ENCODE results near the gene LECT2. TPM values are rescaled to one million over a fixed set of nuclear protein-coding genes. Genes with fewer than 3 reads are reported as not detected.

Gene LECT2
- not detected in 2 replicates for polyA plus RNA-seq (2014; cell fraction: cytosol; rRNA removed)
- not detected in 2 replicates for polyA plus RNA-seq (2014; cell fraction: nucleus; rRNA removed)

DNA sequence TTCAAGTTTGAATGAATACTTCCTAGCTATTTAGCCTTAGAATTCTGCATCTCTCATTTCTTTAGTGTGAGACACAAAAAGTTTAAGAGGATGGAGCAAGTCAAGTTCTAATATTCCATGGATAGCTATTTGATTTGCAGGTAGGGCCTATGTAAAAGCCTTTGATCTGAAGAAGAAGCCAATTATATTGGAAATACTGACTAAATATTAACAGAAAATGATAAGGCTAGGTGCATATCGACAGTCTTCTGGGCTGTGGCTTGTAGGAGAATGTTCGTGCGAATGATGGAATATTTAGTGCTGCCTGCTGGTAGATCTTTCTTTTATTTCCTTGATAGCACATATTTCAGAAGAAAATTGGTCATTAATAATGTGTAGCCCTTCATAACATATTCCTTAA lies at the start of gene LECT2:
LECT2 (minus strand) TSS at position 85 of the 400 bp plus-strand sequence. CDS start 150 bp downstream, outside the sequence.
- no peak for DNase-seq (ENCODE audit: low spot score)

DNA sequence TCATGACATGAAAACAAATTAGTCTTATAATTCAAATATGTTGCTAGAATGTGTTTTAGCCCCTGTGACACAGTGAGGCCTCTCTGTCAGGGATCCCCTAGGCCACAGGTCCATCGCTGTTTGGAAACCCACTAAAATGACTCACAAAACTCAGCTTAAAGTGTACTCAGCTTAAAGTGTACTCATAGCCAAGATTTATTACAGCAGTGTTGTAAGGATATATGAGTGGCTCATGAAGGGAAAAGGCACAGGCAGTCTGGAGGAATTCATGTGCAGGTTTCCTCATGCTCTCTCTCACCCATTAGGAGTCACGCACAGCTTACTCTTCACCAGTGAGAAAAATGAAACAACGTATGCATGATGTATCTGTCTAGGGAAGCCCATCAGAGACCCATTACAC lies 49.7 kb upstream of the LECT2 start:
- no peak for DNase-seq (ENCODE audit: low spot score)

DNA sequence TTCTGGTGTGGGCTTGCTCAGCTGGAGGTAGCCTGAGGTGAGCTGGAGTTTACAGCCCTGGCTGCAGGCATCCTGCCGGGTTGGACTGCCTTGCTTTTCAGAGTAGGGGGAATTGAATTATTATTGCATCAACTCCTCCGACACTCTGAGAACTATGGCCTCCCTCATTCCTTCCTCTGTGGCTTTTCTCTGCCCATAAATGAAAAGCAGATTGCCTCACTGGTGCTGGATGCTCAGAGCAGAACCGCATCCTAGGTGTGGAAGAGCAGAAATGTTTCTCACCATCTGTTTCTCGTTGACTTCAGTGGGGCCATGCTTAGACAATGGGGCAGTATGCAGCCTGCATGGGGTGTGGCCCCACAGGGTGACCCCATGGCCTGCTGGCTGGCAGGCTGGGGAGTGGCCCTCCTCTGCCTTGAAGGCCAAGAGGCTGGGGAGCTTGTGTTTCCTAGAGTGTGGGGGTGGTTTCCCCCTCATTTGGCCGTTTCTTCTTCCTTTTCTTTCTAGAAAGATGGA lies 46.7 kb upstream of the LECT2 start:
- DNase-seq (ENCODE audit: low spot score), result no peak

DNA sequence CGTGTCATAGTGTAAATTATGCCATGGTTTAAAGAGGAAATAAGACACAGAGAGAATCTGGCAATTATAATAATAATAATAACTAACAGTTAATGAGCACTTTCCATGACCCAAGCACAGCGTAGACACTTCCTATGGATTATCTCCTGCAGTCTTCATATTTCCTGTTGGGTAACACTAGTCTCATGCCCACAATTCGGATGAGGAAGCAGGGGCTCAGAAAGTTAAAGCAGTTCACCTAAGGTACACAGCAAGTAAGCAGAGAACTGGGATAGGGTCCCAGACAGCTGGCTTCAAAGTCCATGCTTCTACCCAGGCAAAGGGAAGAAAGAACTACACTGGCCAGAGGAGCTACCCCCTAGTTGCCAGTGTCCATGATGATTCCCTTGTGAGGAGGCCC lies 46.1 kb upstream of the LECT2 start:
- DNase-seq (ENCODE audit: low spot score), result no peak

DNA sequence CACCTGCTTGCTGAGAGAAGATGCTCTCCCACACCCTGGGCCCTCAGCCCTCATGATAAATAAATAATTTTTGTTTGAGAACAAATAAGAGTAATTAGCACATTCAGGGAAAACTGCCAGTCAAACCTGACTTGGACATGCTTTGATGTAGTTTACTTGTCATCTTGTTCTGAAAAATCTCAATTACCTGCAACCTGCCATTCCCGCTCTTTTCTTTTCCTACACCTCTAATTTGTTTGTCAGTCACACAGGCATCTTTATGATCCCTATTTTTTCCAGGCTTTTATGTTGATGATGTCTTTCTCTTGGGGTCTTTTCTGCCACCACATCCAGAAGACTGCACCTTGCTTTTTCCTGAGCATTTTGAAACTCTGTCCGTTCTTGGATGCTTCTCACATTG lies 45.4 kb upstream of the LECT2 start:
- DNase-seq (ENCODE audit: low spot score), result no peak

DNA sequence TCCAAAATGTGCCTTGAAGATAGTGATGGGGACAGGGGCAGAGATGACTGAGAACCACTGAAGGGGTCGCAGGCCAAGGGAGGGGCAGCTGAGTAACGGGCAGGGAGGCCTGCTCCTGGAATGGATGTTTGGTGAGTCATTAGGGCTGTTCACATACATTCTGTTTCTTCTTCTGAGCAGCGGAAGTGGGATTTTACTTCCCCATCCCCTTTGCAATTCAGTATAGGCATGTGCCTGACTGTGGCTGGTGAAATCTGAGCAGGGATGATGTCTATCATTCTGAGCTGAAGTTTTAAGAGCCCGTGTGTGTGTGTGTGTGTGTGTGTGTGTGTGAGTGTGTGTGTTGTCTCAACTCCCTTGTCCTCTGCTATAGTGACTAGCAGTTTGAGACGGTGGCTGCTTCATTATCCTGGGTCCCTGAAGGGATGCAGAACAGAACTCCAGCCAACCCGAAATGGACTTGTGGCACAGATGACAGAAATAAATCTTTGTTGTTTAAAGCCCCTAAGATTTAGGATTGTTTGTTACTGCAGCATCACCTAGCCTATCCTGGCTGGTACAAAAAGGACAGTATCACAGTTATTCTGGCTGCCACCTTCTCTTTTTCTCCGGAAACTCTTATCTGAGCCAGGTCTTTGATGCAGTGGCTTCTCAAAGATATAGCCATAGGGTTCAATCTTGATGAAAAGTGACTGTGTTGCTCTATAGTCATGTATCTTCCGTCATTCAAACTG lies 44.8 kb upstream of the LECT2 start:
- no peak for DNase-seq (ENCODE audit: low spot score)

DNA sequence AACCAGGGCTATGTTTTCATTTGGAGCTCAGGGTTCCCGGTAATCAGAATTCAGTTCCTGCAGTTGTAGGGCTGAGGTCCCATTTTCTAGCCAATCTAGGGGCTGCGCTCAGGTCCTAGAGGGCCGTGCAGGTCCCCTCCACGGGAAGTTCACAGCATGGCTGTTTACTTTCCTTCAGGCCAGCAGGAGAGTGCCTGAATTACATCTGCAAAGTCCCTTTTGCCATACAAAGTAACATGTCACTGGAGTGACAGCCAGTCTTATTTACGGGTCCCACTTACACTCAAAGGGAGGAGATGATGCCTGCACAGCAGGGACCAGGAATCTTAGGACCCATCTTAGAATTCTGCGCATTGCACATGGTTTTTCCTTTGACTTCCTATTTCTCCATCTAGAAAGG lies 44.1 kb upstream of the LECT2 start:
- no peak for DNase-seq (ENCODE audit: low spot score)

DNA sequence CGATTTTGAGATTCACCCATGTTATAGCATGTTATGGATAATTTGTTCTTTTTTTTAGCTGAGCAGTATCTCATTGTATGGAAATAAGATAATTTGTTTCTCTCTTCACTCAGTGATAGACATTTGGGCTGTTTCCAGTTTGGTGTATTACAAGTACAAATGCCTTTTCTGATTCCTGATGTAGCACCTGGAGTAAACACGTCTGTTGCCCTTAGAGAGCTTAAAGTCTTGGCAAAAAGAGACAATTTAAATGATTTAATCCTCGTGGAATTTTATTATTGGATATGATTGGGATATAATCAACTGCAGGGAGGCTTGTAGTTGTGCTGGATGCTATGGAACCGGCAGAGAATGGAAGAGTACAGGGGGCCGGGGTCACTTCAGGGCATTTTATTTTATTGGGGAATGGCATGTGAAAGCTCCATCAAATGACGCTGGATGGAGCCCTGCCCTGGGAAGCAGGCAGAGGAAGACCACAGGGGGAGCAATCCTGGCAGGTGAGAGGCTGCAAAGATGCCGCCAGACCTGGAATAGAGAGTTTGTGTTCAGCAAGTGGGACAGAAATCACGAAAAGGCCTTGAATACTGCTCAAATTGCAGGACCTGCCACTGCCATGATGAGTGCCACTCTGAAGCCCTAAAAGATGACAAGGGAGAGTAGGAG lies 43.0 kb upstream of the LECT2 start:
- DNase-seq (ENCODE audit: low spot score), result no peak

DNA sequence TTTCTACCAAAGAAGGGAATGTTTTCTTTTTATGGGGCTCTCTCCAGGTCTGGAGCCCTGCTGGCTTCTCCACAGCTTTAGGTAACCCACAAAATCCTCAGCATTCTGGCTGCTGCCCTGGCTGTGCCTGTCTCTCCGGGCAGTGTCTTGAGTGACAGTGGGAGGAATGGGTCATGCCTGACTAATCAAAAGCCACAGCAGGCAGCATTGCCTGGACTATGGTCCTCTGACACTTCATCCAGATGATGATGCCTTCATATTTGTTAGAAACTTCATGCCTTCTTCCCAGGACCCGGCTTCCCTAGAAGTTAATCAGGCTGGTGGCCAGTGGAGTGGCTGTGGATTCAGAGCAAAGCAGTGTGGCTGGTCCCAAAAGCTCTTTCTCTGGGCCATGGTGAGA lies 41.8 kb upstream of the LECT2 start:
- DNase-seq (ENCODE audit: low spot score), result no peak

DNA sequence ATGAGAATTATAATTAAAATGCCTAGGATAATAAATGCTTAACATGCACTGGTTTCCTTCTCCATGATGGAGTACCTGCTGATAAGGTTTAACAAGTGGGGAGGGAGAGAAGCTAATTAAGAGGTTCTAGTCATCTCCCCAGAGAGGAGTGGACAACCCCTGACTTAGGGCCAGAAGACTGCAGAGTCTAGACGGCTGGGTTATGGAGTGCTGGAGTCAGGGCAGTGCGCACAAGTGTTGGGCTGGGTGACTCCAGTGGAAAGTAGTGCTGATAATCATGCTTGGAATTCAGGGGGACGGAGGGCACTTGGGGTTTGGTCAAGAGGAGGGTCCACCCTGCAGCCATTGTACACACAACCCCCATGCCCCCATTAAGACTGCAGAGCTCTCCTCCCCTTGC lies 41.2 kb upstream of the LECT2 start:
- DNase-seq (ENCODE audit: low spot score), result no peak

DNA sequence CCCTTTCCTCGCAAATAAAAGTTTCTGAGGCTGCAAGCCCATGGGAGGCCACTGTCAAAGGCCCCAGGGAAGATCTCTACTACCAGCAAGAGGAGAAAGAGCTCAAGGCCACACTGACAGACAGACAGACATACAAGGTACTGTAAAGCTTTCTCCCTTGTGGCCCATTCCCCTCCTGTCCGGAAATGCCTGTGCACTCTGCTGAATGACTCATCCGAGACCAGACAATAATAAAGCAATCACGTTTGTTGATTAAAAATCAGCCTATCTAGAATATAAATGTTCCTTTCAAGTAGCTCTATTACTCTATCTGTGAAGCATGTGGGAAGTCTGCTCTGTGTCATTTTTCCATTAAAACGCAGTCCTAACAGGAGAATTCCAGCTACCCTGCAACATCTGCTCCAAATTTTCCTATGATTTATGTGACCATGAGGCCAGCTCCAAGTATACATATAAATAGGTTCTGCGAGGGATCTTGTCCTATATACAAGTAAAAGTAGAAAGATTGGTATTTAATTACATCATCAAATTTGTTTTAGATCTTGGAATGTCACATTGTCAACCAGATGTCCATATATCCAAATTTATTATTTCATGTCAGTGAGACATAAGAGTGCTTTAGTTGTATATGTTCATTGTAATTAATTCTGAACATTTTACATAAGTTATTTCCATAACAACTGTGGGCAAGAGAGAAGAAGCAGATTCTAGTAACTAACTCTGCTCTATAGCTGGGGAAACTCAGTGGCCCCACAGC lies 39.3 kb upstream of the LECT2 start:
- peak; percentile 65 for DNase-seq (ENCODE audit: low spot score)

DNA sequence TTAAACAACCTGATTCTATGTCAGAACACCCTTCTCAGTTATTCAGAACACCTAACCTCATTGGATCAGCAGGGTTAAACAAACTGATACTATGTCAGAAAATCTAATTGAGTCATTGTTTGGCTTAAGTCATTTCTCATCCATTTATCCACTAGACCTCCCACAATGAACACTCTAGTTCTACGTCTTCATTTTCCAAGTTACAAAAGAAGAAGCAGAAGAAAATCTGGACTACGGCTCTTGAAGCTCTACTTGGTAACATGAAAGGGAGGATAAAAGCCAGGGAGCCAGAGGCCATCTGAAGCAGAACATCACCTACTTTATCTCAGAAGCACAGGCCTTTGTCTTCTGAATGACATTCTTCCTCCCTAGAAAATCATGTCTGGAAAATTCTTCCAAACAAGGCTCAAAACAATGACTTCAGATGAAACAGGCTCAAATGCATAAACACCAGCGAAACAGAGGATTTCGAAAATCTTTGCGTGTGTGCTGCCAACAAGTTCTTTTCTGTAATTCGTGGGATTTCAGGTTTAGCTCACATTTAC lies 38.6 kb upstream of the LECT2 start:
- no peak for DNase-seq (ENCODE audit: low spot score)

DNA sequence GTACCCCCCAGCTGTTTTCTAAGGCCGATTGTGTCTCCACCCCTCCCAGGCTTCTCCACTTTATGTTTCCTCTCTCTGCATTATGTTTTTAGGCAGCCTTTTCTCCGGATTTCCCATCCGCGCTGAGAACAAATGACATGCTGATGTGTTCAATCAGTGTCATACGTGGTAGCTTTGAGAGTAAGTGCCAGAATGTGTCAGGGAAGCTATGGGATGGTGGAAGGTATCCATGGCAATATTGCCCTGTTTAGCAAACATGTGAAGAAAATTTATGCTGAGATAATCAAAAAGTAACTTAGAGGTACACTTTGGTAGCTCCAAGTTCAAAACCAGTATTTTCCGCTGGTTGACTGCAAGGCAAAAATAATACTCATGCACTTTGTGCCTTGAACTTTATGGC lies 36.6 kb upstream of the LECT2 start:
- no peak for DNase-seq (ENCODE audit: low spot score)

DNA sequence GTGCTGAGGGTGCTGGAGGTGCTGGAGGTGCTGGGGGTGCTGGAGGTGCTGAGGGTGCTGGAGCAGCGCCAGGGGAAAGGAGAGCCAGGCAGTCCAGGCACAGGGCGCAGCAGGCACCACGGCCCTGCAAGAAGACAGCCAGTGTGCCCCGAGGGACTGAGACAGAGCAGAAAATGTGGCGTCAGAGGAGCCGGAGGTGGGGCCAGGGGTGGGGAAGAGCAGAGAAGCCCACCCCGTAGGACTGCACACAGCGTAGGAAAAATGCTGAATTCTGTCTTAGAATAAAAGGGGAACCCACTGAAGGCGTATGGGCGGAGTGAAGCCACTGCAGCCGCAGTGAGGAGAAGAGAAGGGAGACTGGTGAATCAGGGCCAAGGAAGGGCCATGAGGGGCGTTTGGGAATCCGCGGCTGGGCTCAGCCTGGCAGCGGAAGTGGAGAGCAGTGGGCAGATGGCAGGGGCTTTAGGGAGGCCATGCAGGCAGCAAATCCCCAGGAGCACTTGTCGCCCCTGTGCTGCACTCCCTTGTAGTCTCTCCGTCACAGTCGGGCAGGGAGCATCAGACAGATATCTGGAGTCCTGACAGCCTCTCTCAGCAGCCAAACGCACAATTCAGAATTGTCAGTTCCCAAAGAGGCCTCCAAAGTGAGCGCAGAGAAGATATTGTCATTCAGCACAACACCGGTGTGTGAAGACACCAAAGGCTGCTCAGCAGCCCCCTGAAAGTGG lies 35.9 kb upstream of the LECT2 start:
- no peak for DNase-seq (ENCODE audit: low spot score)

DNA sequence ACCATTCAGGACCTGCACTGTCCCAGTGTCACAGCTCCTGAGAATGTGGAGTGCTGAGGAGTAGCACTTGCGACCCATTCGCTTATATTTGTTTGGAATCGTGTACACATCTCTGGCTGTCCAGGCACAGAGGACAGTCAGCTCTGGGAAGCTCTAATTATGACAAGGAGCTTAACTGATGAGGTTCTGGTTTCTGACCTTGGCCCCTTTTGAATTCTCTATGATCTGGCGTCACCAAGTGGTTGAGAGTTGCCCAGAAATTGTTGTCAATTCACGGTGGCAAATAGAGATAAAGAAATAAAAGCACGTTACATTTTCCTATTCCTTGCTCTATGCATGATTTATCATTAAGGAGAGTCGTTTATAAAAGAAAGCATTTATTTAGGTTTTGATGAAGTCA lies 34.9 kb upstream of the LECT2 start:
- DNase-seq (ENCODE audit: low spot score), result no peak

DNA sequence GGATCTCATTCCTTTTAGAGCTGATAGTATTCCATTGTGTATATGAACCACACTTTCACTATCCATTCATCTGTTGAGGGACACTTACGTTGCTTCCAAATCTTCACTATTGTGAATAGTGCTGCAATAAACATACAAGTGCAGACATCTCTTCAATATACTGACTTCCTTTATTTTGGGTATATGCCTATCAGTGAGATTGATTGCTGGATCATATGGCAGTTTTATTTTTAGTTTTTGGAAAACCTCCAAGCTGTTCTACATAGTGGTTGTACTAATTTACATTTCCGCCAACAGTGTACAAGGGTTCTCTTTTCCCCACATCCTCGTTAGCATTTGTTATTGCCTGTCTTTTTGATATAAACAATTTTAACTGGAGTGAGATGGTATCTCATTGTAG lies 33.8 kb upstream of the LECT2 start:
- no peak for DNase-seq (ENCODE audit: low spot score)

DNA sequence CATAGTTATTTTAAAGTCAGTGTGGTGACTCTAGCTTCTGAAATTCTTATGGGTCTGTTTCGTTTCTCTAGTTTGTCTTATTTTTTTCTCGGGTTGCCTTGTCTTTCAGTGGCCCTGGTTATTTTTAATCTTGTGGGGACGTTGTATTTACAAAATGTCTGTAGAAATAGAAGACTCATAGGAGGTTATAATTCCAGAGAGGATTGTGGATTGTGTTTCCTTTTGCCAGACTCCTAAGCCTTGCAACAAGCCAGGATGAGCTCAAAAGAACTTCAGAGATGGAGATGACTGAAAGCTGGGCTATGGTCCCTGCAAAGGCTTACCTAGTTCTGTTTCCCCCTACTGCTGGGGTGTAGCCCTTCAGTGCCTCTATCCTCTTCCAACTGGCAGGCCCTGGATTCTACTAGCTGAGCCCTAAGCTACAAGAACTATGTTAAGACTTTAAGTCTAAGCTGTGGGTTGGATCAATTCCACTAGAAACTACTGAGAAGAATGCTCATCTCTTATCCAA lies 32.2 kb upstream of the LECT2 start:
- no peak for DNase-seq (ENCODE audit: low spot score)

DNA sequence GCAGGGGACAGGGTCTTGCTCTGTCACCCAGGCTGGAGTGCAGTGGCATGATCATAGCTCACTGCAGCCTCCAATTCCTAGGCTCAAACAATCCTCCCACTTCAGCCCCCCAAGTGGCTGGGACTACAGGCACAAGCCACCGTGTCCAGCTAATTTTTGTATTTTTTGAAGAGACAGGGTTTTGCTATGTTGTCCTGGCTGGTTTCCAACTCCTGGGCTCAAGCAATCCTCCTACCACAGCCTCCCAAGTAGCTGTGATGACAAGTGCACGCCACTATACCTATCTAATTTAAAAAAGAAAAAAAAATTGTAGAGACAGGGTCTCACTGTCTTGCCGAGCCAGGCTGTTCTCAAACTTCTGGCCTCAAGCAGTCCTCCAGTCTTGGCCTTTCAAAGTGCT lies 31.6 kb upstream of the LECT2 start:
- DNase-seq (ENCODE audit: low spot score), result no peak

DNA sequence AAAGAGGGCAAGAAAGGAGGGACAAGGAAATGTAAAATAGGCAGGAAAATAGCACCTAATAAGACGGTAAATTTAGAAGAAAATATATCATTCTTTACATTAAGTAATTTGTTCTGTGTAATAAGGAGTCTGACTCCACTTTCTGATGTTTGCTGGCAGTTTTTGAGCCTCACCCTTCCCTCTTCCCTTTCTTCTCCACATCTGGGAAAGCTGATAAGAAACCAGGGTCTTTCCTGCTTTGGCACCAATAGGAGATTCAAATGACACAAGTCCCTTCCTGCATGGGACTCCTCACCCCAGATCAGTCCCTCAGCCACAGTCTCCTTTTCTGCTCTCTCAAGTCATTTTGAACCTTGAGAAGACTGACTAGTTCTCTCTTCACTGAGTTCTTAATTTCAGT lies 31.2 kb upstream of the LECT2 start:
- DNase-seq (ENCODE audit: low spot score), result no peak

DNA sequence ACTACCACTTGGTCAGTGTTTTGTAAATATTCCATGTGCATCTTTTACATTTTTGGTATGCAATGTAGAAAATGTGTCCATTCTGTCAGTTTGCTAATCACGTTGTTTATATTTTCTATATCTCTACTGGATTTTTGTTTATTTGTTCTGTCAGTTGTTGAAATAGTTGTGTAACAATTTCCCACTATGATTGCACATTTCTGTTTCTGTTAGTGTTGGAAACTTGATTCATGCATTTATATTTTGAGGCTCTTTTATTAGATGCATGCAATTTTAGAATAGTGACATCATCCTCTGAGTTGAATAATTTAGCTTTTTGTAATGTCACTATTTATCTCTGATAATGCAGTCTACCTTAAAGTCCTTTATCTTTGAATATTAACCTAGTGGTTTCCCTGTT lies 25.8 kb upstream of the LECT2 start:
- no peak for DNase-seq (ENCODE audit: low spot score)

DNA sequence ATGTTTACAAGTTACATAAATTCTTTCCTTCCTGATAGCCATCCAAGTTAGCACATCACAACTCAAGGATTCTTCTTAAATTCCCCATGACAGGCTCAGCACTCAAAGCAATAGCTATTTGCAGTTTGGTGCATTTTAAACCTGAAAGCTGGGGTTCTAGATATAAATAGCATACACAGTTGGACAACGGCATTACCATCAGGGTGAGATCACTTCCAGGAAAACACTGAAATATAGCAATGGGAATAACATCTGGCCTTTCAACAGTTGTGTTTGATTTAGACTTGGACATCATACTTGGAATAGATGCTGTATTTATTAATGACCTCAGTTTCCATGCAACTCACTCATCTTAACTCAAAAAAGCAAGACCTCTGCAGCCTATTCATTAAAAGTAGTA lies 24.7 kb upstream of the LECT2 start:
- no peak for DNase-seq (ENCODE audit: low spot score)
